Measurements from ENCODE around the gene TRMT10C. TPM values are rescaled to one million over a fixed set of nuclear protein-coding genes. Genes with fewer than 3 reads are reported as not detected.

TRMT10C gene
- total and polyA plus RNA-seq, 2 experiments from 2014 or later, result 37.9 to 42.0 TPM

GRCh38 chr3:101529816-101530685, 31.6 kb upstream of the TRMT10C start:
- Histone ChIP-seq H3K36me3 (replicated peaks; ENCODE audit: insufficient read depth, low read depth) (no peaks in the 10 kb centered on the region), H3K9me2 (replicated peaks; ENCODE audit: insufficient read depth) (no peaks in the 10 kb centered on the region), H3K27ac (peak overlapping the region; percentile 49), H3K4me3 (no peak overlapping the region), H2AFZ (no peak overlapping the region), H4K20me1 (ENCODE audit: insufficient read depth, poor library complexity, severe bottlenecking) (no peaks in the 10 kb centered on the region), H3K79me2 (no peaks in the 10 kb centered on the region), H3K4me1 (ENCODE audit: insufficient read depth) (peaks cover 30% of the 10 kb centered on the region), H3K4me2 (peak overlapping the region; percentile 56), H3K27me3 (no peaks in the 10 kb centered on the region), H3K9me3 (ENCODE audit: low read depth) (no peaks in the 10 kb centered on the region)
- 61% methylated on average over 4 of the region's 4 CpGs for WGBS (ENCODE audit: low lambda C conversion rate, missing lambda C conversion rate)
- peak; percentile 11 for DNase-seq (ENCODE audit: low spot score)
- TF ChIP-seq EZH2 (IDR thresholded peaks at IDR 0.05; ENCODE audit: borderline replicate concordance), result no peak
- TF ChIP-seq CTCF (IDR thresholded peaks at IDR 0.05; ENCODE audit: poor library complexity), result no peak
- no peak for TF ChIP-seq EZH2phosphoT487 (IDR thresholded peaks at IDR 0.05; ENCODE audit: low read depth, severe bottlenecking, unreplicated experiment)

- no peaks in the 10 kb centered on the region for H3K27me3 ChIP-seq
- no peak for DNase-seq (ENCODE audit: low spot score)
- peak overlapping the region; percentile 56 for H3K4me2 ChIP-seq
- WGBS (ENCODE audit: low lambda C conversion rate, missing lambda C conversion rate), result 24% methylated on average over 2 of the region's 2 CpGs
- no peaks in the 10 kb centered on the region for H3K79me2 ChIP-seq
- no peaks in the 10 kb centered on the region for H3K9me3 ChIP-seq (ENCODE audit: low read depth)
- H3K4me1 ChIP-seq (ENCODE audit: insufficient read depth), result peaks cover 30% of the 10 kb centered on the region
- H2AFZ ChIP-seq, result no peak overlapping the region
- H3K4me3 ChIP-seq, result no peak overlapping the region
- peak overlapping the region; percentile 67 for H3K27ac ChIP-seq
- H3K36me3 ChIP-seq (replicated peaks; ENCODE audit: insufficient read depth, low read depth), result no peaks in the 10 kb centered on the region
- TF ChIP-seq EZH2phosphoT487 (IDR thresholded peaks at IDR 0.05; ENCODE audit: low read depth, severe bottlenecking, unreplicated experiment) (no peak), EZH2 (IDR thresholded peaks at IDR 0.05; ENCODE audit: borderline replicate concordance) (no peak), CTCF (IDR thresholded peaks at IDR 0.05; ENCODE audit: poor library complexity) (no peak)
- H3K9me2 ChIP-seq (replicated peaks; ENCODE audit: insufficient read depth), result no peaks in the 10 kb centered on the region
- H4K20me1 ChIP-seq (ENCODE audit: insufficient read depth, poor library complexity, severe bottlenecking), result no peaks in the 10 kb centered on the region
Measured at GRCh38 chr3:101530686-101531047, 31.0 kb upstream of the TRMT10C start.

- WGBS (ENCODE audit: low lambda C conversion rate, missing lambda C conversion rate), result 25% methylated on average over 2 of the region's 2 CpGs
- Histone ChIP-seq H3K36me3 (replicated peaks; ENCODE audit: insufficient read depth, low read depth) (no peaks in the 10 kb centered on the region), H3K79me2 (no peaks in the 10 kb centered on the region), H3K4me2 (no peak overlapping the region), H3K27ac (no peak overlapping the region), H3K9me3 (ENCODE audit: low read depth) (no peaks in the 10 kb centered on the region), H3K4me1 (ENCODE audit: insufficient read depth) (peaks cover 30% of the 10 kb centered on the region), H4K20me1 (ENCODE audit: insufficient read depth, poor library complexity, severe bottlenecking) (no peaks in the 10 kb centered on the region), H3K4me3 (no peak overlapping the region), H3K9me2 (replicated peaks; ENCODE audit: insufficient read depth) (no peaks in the 10 kb centered on the region), H2AFZ (no peak overlapping the region), H3K27me3 (no peaks in the 10 kb centered on the region)
- no peak for DNase-seq (ENCODE audit: low spot score)
- TF ChIP-seq EZH2phosphoT487 (IDR thresholded peaks at IDR 0.05; ENCODE audit: low read depth, severe bottlenecking, unreplicated experiment) (no peak), CTCF (IDR thresholded peaks at IDR 0.05; ENCODE audit: poor library complexity) (no peak), EZH2 (IDR thresholded peaks at IDR 0.05; ENCODE audit: borderline replicate concordance) (no peak)
Measured at GRCh38 chr3:101531473-101532086, 30.1 kb upstream of the TRMT10C start.

Data from hepatocyte (in vitro differentiated cells).